Measurements from ENCODE around the gene OSER1. TPM values are rescaled to one million over a fixed set of nuclear protein-coding genes. Genes with fewer than 3 reads are reported as not detected.

The OSER1 gene
- total RNA-seq, result 137 TPM
- polyA plus RNA-seq, result 10 to 100 TPM; 48.4 to 75.5 (median 67.5) TPM

DNA sequence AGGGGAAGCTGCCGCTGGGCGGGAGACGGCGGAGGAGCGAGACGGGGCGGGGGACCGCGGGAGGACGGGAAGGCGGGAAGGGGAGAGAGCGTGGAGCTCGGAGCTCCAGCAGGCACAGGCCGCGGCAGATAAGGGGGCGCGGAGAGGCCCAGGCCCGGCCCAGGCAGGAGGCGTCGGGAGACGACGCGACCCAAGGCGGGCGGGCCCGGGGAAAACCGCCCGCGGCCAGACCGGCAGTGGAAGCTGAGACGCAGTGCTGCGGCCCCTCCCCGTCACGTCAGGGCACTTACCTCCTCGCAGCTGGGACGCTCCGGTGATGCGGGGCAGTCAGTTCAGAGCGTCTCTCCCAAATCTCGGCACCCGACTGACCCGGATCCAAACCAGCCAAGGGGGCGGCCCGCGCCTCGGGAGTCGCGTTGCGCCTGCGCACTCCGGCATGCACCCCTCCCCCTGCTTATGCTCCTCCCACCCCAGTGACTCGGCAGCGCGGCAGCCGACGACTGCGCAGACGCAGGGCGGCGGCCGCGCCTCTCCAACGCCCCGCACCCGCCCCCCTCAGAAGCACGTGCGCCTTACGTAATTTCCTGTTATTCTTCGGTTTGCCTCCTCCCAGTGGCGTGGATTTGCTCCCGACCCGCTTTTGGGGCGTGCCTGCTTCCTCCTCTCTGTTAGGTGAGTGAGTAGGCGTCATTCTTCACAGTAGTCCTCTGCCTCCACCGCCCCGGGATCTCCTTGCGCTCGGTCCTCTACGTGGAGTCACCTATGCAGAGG, at the start of gene OSER1:
TSS of gene OSER1 (minus strand) at position 366 of the 771 bp plus-strand sequence. CDS start 3,814 bp downstream, outside the sequence.
- H3K4me3 ChIP-seq (ENCODE audit: low read depth, low read length), result peak within 1 kb of the TSS; percentile 96
- peak within 1 kb of the TSS; percentile 98 for H3K27ac ChIP-seq (ENCODE audit: insufficient read depth, low read length, poor library complexity, severe bottlenecking)
- H3K4me3 Mint-ChIP-seq, result peak within 1 kb of the TSS; percentile 88 to 98 (median 94)
- H3K27me3 ChIP-seq (ENCODE audit: control insufficient read depth, insufficient read depth, low read length), result no peaks in the 10 kb centered on the region
- H3K27me3 Mint-ChIP-seq, result peaks cover 5% of the 10 kb centered on the region
- peaks cover 35 to 80% (median 57%) of the 10 kb centered on the region in 4 donors for H3K4me1 Mint-ChIP-seq
- no peaks in the 10 kb centered on the region for H3K9me3 Mint-ChIP-seq
- ATAC-seq (ENCODE audit: low read depth in 2 of 2), result peak; percentile 88 to 90
- H3K9me3 ChIP-seq (ENCODE audit: control insufficient read depth in 2 of 2, low read length in 2 of 2), result no peaks in the 10 kb centered on the region
- DNase-seq, result peak; percentile 97 to 98 (median 98)
- peaks cover 10% of the 10 kb centered on the region for H3K36me3 ChIP-seq (ENCODE audit: control insufficient read depth, insufficient read depth, low read length)
- peaks cover 11% of the 10 kb centered on the region for H3K36me3 Mint-ChIP-seq
- peak within 1 kb of the TSS; percentile 100 for H3K27ac Mint-ChIP-seq
- H3K4me1 ChIP-seq (ENCODE audit: control insufficient read depth, insufficient read depth, low read length, poor library complexity, severe bottlenecking), result peaks cover 44% of the 10 kb centered on the region

GRCh38 chr20:44258226-44258890, 47.8 kb upstream of the OSER1 start:
- H3K4me1 ChIP-seq (ENCODE audit: control insufficient read depth, insufficient read depth, low read length, poor library complexity, severe bottlenecking), result no peaks in the 10 kb centered on the region
- Mint-ChIP-seq H3K9me3 (no peaks in the 10 kb centered on the region), H3K36me3 (peaks cover 5% of the 10 kb centered on the region), H3K27ac (no peak overlapping the region), H3K4me3 (no peak overlapping the region), H3K27me3 (no peaks in the 10 kb centered on the region), H3K4me1 (peaks cover 0 to 6% (median 0%) of the 10 kb centered on the region in 4 donors)
- ATAC-seq (ENCODE audit: low read depth in 2 of 2) (no peak), DNase-seq (no peak)
- no peaks in the 10 kb centered on the region for H3K9me3 ChIP-seq (ENCODE audit: control insufficient read depth in 2 of 2, low read length in 2 of 2)
- H3K27me3 ChIP-seq (ENCODE audit: control insufficient read depth, insufficient read depth, low read length), result no peaks in the 10 kb centered on the region
- no peaks in the 10 kb centered on the region for H3K36me3 ChIP-seq (ENCODE audit: control insufficient read depth, insufficient read depth, low read length)
- no peak overlapping the region for H3K4me3 ChIP-seq (ENCODE audit: low read depth, low read length)
- no peak overlapping the region for H3K27ac ChIP-seq (ENCODE audit: insufficient read depth, low read length, poor library complexity, severe bottlenecking)

GRCh38 chr20:44256961-44257360, 46.4 kb upstream of the OSER1 start:
- H3K4me3 Mint-ChIP-seq, result no peak overlapping the region
- H3K4me1 Mint-ChIP-seq, result peaks cover 0 to 10% (median 0%) of the 10 kb centered on the region in 4 donors
- H3K36me3 ChIP-seq (ENCODE audit: control insufficient read depth, insufficient read depth, low read length), result no peaks in the 10 kb centered on the region
- no peaks in the 10 kb centered on the region for H3K27me3 ChIP-seq (ENCODE audit: control insufficient read depth, insufficient read depth, low read length)
- H3K4me1 ChIP-seq (ENCODE audit: control insufficient read depth, insufficient read depth, low read length, poor library complexity, severe bottlenecking), result no peaks in the 10 kb centered on the region
- peaks cover 0 to 2% (median 0%) of the 10 kb centered on the region in 7 donors for H3K9me3 Mint-ChIP-seq
- no peaks in the 10 kb centered on the region for H3K9me3 ChIP-seq (ENCODE audit: control insufficient read depth in 2 of 2, low read length in 2 of 2)
- H3K27ac ChIP-seq (ENCODE audit: insufficient read depth, low read length, poor library complexity, severe bottlenecking), result no peak overlapping the region
- H3K27me3 Mint-ChIP-seq, result no peaks in the 10 kb centered on the region
- H3K36me3 Mint-ChIP-seq, result peaks cover 5% of the 10 kb centered on the region
- DNase-seq (no peak), ATAC-seq (ENCODE audit: low read depth in 2 of 2) (no peak)
- H3K4me3 ChIP-seq (ENCODE audit: low read depth, low read length), result no peak overlapping the region
- H3K27ac Mint-ChIP-seq, result no peak overlapping the region

DNA sequence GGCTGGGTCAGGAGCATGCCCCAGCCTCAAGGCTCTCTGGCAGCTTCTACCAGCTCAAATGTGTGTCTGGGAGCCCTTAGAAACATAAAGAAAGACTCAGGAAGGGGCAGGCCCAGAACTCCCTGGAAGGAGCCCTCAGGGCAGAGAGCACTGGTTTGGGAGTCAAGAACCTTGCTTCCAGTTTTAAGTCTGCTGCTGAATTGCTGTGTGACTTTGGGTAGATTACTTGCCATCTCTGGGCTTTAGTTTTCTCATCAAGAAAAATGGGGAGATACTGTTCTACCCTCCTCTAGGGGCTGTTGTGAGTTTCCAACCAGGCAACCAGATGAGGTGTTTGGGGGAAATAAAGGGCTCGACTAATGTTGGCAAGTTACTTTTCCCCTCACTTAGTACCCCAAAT, 45.4 kb upstream of the OSER1 start:
- H3K27ac ChIP-seq (ENCODE audit: insufficient read depth, low read length, poor library complexity, severe bottlenecking), result no peak overlapping the region
- H3K27ac Mint-ChIP-seq, result no peak overlapping the region
- DNase-seq (no peak), ATAC-seq (ENCODE audit: low read depth in 2 of 2) (no peak)
- peaks cover 5% of the 10 kb centered on the region for H3K36me3 Mint-ChIP-seq
- H3K4me3 Mint-ChIP-seq, result no peak overlapping the region
- no peaks in the 10 kb centered on the region for H3K9me3 ChIP-seq (ENCODE audit: control insufficient read depth in 2 of 2, low read length in 2 of 2)
- H3K4me1 ChIP-seq (ENCODE audit: control insufficient read depth, insufficient read depth, low read length, poor library complexity, severe bottlenecking), result no peaks in the 10 kb centered on the region
- no peaks in the 10 kb centered on the region for H3K36me3 ChIP-seq (ENCODE audit: control insufficient read depth, insufficient read depth, low read length)
- no peak overlapping the region for H3K4me3 ChIP-seq (ENCODE audit: low read depth, low read length)
- H3K27me3 Mint-ChIP-seq, result no peaks in the 10 kb centered on the region
- H3K4me1 Mint-ChIP-seq, result peaks cover 0 to 8% (median 0%) of the 10 kb centered on the region in 4 donors
- no peaks in the 10 kb centered on the region for H3K27me3 ChIP-seq (ENCODE audit: control insufficient read depth, insufficient read depth, low read length)
- H3K9me3 Mint-ChIP-seq, result peaks cover 0 to 2% (median 0%) of the 10 kb centered on the region in 7 donors

DNA sequence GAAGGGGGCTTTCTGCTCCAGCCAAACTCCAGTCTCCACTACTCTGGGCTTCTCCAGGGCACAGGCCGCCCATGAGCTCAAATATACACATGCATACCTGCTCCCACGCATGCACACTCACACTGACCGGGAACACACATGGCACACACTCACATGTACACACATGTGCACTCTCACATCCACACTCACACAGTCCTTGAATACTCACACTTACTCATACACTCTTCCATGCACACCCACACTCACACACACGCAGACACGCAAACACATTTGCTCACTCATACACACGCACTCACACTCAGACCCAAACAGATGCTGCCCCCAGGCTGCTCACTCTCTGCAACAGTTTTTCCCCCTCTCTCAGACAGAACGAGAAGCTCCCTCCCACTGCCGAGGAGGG, 43.5 kb upstream of the OSER1 start:
- Histone ChIP-seq H3K9me3 (ENCODE audit: control insufficient read depth in 2 of 2, low read length in 2 of 2) (no peaks in the 10 kb centered on the region), H3K27me3 (ENCODE audit: control insufficient read depth, insufficient read depth, low read length) (no peaks in the 10 kb centered on the region), H3K4me3 (ENCODE audit: low read depth, low read length) (no peak overlapping the region), H3K27ac (ENCODE audit: insufficient read depth, low read length, poor library complexity, severe bottlenecking) (no peak overlapping the region), H3K4me1 (ENCODE audit: control insufficient read depth, insufficient read depth, low read length, poor library complexity, severe bottlenecking) (no peaks in the 10 kb centered on the region), H3K36me3 (ENCODE audit: control insufficient read depth, insufficient read depth, low read length) (no peaks in the 10 kb centered on the region)
- Mint-ChIP-seq H3K27me3 (peaks cover 10% of the 10 kb centered on the region), H3K27ac (no peak overlapping the region), H3K9me3 (peaks cover 0 to 2% (median 0%) of the 10 kb centered on the region in 7 donors), H3K4me1 (peaks cover 0 to 8% (median 0%) of the 10 kb centered on the region in 4 donors), H3K4me3 (no peak overlapping the region), H3K36me3 (peaks cover 9% of the 10 kb centered on the region)
- no peak for DNase-seq
- no peak for ATAC-seq (ENCODE audit: low read depth in 2 of 2)

DNA sequence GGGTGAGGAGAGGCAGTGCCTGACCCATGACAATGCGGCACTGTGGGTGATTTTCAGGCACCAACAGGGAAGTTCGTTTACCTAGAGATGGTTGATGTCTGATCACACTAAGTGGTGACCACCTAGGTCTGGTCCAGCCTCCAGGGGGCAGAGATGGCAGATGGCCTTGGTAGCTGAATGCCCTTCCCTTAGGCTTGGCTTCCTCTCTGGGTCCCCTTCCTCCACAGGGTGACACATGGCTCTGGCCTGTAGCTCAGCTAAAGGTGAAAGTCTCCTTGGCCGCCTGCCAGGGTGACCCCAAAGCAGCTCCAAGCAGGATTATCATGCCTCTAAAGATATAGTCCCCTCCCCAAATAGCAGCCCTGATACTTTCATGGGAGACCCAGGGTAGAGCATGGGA, 43.0 kb upstream of the OSER1 start:
- no peak for ATAC-seq (ENCODE audit: low read depth in 2 of 2)
- H3K27me3 Mint-ChIP-seq, result peaks cover 15% of the 10 kb centered on the region
- Histone ChIP-seq H3K36me3 (ENCODE audit: control insufficient read depth, insufficient read depth, low read length) (no peaks in the 10 kb centered on the region), H3K27ac (ENCODE audit: insufficient read depth, low read length, poor library complexity, severe bottlenecking) (no peak overlapping the region), H3K4me1 (ENCODE audit: control insufficient read depth, insufficient read depth, low read length, poor library complexity, severe bottlenecking) (no peaks in the 10 kb centered on the region), H3K27me3 (ENCODE audit: control insufficient read depth, insufficient read depth, low read length) (peaks cover 2% of the 10 kb centered on the region), H3K9me3 (ENCODE audit: control insufficient read depth in 2 of 2, low read length in 2 of 2) (no peaks in the 10 kb centered on the region), H3K4me3 (ENCODE audit: low read depth, low read length) (no peak overlapping the region)
- H3K4me1 Mint-ChIP-seq, result peaks cover 0 to 8% (median 0%) of the 10 kb centered on the region in 4 donors
- no peak for DNase-seq
- no peak overlapping the region for H3K27ac Mint-ChIP-seq
- H3K4me3 Mint-ChIP-seq, result no peak overlapping the region
- peaks cover 9% of the 10 kb centered on the region for H3K36me3 Mint-ChIP-seq
- H3K9me3 Mint-ChIP-seq, result peaks cover 0 to 2% (median 0%) of the 10 kb centered on the region in 7 donors

DNA sequence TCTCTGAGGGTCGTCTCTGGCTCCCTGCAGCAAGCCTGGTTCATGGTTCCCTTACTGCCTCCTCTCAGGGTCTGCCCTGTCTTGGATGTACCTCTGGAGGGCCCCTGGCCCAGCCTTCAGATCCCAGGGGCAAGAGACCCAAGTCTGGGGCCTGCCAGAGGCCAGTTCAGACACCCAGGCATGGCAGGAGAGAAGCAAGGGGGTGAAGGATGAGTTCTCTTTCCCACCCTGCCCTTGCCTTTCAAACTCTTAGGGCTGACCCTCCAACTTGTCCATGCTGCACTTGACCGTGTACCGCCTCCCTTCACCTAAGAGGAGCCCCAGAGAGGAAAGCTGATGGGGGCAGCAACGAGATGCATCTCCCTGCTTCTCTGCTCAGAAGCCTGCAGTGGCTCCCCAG, 40.7 kb upstream of the OSER1 start:
- Histone ChIP-seq H3K4me1 (ENCODE audit: control insufficient read depth, insufficient read depth, low read length, poor library complexity, severe bottlenecking) (peaks cover 3% of the 10 kb centered on the region), H3K36me3 (ENCODE audit: control insufficient read depth, insufficient read depth, low read length) (no peaks in the 10 kb centered on the region), H3K4me3 (ENCODE audit: low read depth, low read length) (no peak overlapping the region), H3K27ac (ENCODE audit: insufficient read depth, low read length, poor library complexity, severe bottlenecking) (no peak overlapping the region), H3K9me3 (ENCODE audit: control insufficient read depth in 2 of 2, low read length in 2 of 2) (no peaks in the 10 kb centered on the region), H3K27me3 (ENCODE audit: control insufficient read depth, insufficient read depth, low read length) (peaks cover 6% of the 10 kb centered on the region)
- Mint-ChIP-seq H3K4me3 (no peak overlapping the region), H3K4me1 (peaks cover 0 to 8% (median 4%) of the 10 kb centered on the region in 4 donors), H3K36me3 (peaks cover 9% of the 10 kb centered on the region), H3K9me3 (peaks cover 0 to 4% (median 0%) of the 10 kb centered on the region in 7 donors), H3K27me3 (peaks cover 26% of the 10 kb centered on the region), H3K27ac (no peak overlapping the region)
- DNase-seq, result no peak
- no peak for ATAC-seq (ENCODE audit: low read depth in 2 of 2)
